Neural progenitor cell (in vitro differentiated cells): ENCODE results near the gene KAT14. TPM values are rescaled to one million over a fixed set of nuclear protein-coding genes. Genes with fewer than 3 reads are reported as not detected.
A peak's percentile ranks its signal among the peaks of the same experiment; 100 is the strongest.
"Not testable (repeated sequence)": the region's sequence is repeated elsewhere in the genome, so short reads cannot be mapped to it uniquely, and the experiment has no call there.

ENCODE experiments used
- DNase-seq: peaks from one replicate; pipeline ENCODE4 v3.0.0-alpha.2; 2016; ENCODE audit warnings: low spot score
- H2AFZ ChIP-seq: fragments of 200-600 bp; sonication (generic); replicated peaks from 2 replicates; pipeline ENCODE4 v1.6.1; 2016; ENCODE audit warnings: antibody characterized with exemption
- H3F3A ChIP-seq: fragments of 200-600 bp; sonication (generic); 2 replicates; pipeline ENCODE4 v1.6.1; 2016; ENCODE audit warnings: antibody characterized with exemption, low read depth
- H3K27ac ChIP-seq: fragments of 200-600 bp; sonication (generic); 2 replicates; pipeline ENCODE4 v1.5.1; 2016; ENCODE audit warnings: mild to moderate bottlenecking
- H3K27me3 ChIP-seq: fragments of 200-600 bp; sonication (generic); 2 replicates; pipeline ENCODE4 v1.6.1; 2016; ENCODE audit warnings: mild to moderate bottlenecking, moderate library complexity
- H3K36me3 ChIP-seq: fragments of 200-600 bp; sonication (generic); 2 replicates; pipeline ENCODE4 v1.5.1; 2016
- H3K4me1 ChIP-seq: fragments of 200-600 bp; sonication (generic); 2 replicates; pipeline ENCODE4 v1.6.1; 2016; ENCODE audit warnings: mixed run types
- H3K4me2 ChIP-seq: fragments of 200-600 bp; sonication (generic); 2 replicates; pipeline ENCODE4 v1.6.1; 2016
- H3K4me3 ChIP-seq: fragments of 200-600 bp; sonication (generic); 2 replicates; pipeline ENCODE4 v1.5.1; 2016
- H3K79me2 ChIP-seq: fragments of 200-600 bp; sonication (generic); 2 replicates; pipeline ENCODE4 v1.6.1; 2016; ENCODE audit warnings: low read depth
- H3K9ac ChIP-seq: fragments of 200-600 bp; sonication (generic); 2 replicates; pipeline ENCODE4 v1.6.1; 2016
- H3K9me3 ChIP-seq: fragments of 200-600 bp; sonication (generic); 2 replicates; pipeline ENCODE4 v1.5.1; 2016; ENCODE audit warnings: low read depth
- H4K20me1 ChIP-seq: fragments of 200-600 bp; sonication (generic); 2 replicates; pipeline ENCODE4 v1.6.1; 2016; ENCODE audit warnings: low read depth
- H3K27ac Mint-ChIP-seq: 3 replicates; pipeline ENCODE4 v1.8.0; 2021; ENCODE audit warnings: mixed read lengths
- H3K27me3 Mint-ChIP-seq: 2 replicates; pipeline ENCODE4 v1.8.0; 2022; ENCODE audit warnings: low read depth, mild to moderate bottlenecking, inconsistent platforms, moderate library complexity, mixed read lengths; ENCODE audit not compliant: insufficient read depth
- H3K36me3 Mint-ChIP-seq: 3 replicates; pipeline ENCODE4 v1.8.0; 2021; ENCODE audit warnings: mixed read lengths
- H3K4me1 Mint-ChIP-seq: 3 replicates; pipeline ENCODE4 v1.8.0; 2021; ENCODE audit warnings: mixed read lengths
- H3K4me3 Mint-ChIP-seq: 3 replicates; pipeline ENCODE4 v1.8.0; 2021; ENCODE audit warnings: mild to moderate bottlenecking, moderate library complexity, mixed read lengths
- H3K9me3 Mint-ChIP-seq: 3 replicates; pipeline ENCODE4 v1.8.0; 2020; ENCODE audit warnings: mixed read lengths
- CTCF ChIP-seq: fragments of 200-600 bp; sonication (generic); IDR thresholded peaks from 2 replicates; pipeline ENCODE4 v1.5.1; 2017; ENCODE audit warnings: antibody characterized with exemption, mild to moderate bottlenecking
- EZH2 ChIP-seq: fragments of 200-600 bp; sonication (generic); IDR thresholded peaks from 2 replicates; pipeline ENCODE4 v1.6.1; 2017; ENCODE audit warnings: antibody characterized with exemption, mild to moderate bottlenecking, moderate library complexity
- total RNA-seq: library from RNA; depleted of rRNA; stranded (reverse); fragments of >200 nt; gene quantifications from 2 replicates; pipeline ENCODE4 v1.2.3, GENCODE V29; 2015; ENCODE audit warnings: low replicate concordance

The KAT14 gene, protein sequence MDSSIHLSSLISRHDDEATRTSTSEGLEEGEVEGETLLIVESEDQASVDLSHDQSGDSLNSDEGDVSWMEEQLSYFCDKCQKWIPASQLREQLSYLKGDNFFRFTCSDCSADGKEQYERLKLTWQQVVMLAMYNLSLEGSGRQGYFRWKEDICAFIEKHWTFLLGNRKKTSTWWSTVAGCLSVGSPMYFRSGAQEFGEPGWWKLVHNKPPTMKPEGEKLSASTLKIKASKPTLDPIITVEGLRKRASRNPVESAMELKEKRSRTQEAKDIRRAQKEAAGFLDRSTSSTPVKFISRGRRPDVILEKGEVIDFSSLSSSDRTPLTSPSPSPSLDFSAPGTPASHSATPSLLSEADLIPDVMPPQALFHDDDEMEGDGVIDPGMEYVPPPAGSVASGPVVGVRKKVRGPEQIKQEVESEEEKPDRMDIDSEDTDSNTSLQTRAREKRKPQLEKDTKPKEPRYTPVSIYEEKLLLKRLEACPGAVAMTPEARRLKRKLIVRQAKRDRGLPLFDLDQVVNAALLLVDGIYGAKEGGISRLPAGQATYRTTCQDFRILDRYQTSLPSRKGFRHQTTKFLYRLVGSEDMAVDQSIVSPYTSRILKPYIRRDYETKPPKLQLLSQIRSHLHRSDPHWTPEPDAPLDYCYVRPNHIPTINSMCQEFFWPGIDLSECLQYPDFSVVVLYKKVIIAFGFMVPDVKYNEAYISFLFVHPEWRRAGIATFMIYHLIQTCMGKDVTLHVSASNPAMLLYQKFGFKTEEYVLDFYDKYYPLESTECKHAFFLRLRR
- total RNA-seq: 28.5 and 29.9 TPM in 2 replicates

DNA sequence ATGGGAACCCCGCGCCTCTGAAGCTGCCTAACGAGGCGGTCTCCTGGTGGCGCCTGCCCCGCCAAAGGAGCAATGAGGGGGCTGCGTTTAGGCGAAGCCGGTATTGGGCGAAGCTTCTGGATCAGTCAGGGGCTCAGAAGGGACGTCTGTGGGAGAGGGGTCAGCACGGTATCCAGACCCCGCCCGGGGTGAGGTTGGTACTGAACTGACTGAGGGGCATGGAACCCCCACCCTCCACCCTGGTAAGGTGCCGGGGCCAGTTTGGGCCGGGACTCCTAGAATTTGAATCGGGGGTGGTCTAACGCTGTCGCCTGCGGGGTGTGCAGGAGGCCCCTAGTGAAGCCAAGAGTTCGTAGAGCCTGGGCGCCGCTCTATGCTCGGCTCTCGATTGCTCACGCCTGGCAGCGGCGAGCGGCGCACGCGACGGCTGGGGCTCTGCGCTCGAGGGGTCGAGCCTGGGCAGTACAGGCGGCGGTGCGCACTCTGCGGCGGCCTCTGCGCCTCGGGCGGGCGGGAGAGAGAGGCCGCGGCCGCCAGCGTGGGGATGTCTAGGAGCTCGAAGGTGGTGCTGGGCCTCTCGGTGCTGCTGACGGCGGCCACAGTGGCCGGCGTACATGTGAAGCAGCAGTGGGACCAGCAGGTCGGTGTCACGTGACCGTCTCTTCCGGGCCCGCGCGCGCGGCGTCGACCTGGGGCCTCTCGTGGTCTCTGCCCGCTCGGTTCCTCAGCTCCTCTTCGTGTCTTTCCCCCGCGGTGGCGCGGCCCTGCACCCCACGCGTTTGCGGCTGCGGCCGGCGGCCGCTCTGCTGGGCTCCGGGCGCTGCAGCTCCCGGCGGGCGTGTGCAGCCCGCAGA lies at the start of gene KAT14, which contains the start of gene PET117:
KAT14 (plus strand) TSS at position 452 of the 854 bp plus-strand sequence. CDS start 4,798 bp downstream, outside the sequence.
PET117 (plus strand) TSS at position 452 of the 854 bp plus-strand sequence; CDS start at position 545, 93 bp downstream.
- Mint-ChIP-seq H3K4me3 (peak within 1 kb of the TSS; percentile 96), H3K27me3 (peaks cover 4% of the 10 kb centered on the region), H3K9me3 (no peaks in the 10 kb centered on the region), H3K27ac (peak within 1 kb of the TSS; percentile 85), H3K4me1 (peaks cover 20% of the 10 kb centered on the region), H3K36me3 (peaks cover 7% of the 10 kb centered on the region)
- Histone ChIP-seq H2AFZ (peak within 1 kb of the TSS; percentile 94), H3K4me3 (peak within 1 kb of the TSS; percentile 85), H3K79me2 (peaks cover 48% of the 10 kb centered on the region), H3K27ac (peak within 1 kb of the TSS; percentile 60), H3K4me1 (peaks cover 17% of the 10 kb centered on the region), H3F3A (no peaks in the 10 kb centered on the region), H3K36me3 (no peaks in the 10 kb centered on the region), H3K27me3 (peaks cover 9% of the 10 kb centered on the region), H3K9ac (peak within 1 kb of the TSS; percentile 80), H3K4me2 (peak within 1 kb of the TSS; percentile 97), H4K20me1 (peaks cover 17% of the 10 kb centered on the region), H3K9me3 (no peaks in the 10 kb centered on the region)
- peak; percentile 96 for DNase-seq
- TF ChIP-seq EZH2: peak; percentile 42
- no peak for TF ChIP-seq CTCF

GRCh38 chr20:18088298-18088697 lies 49.4 kb upstream of the KAT14 start:
- not testable (repeated sequence) for H3K27ac ChIP-seq, H2AFZ ChIP-seq, H3K27me3 ChIP-seq, H3K79me2 ChIP-seq, H3K4me2 ChIP-seq, H3K36me3 ChIP-seq, H3K9me3 Mint-ChIP-seq, H3K27me3 Mint-ChIP-seq, H3K4me1 ChIP-seq, DNase-seq, H3K4me1 Mint-ChIP-seq, H3K9ac ChIP-seq, H3K4me3 Mint-ChIP-seq, H3F3A ChIP-seq, H4K20me1 ChIP-seq, H3K27ac Mint-ChIP-seq, H3K4me3 ChIP-seq, H3K36me3 Mint-ChIP-seq, H3K9me3 ChIP-seq

GRCh38 chr20:18088841-18089240 lies 48.8 kb upstream of the KAT14 start:
- H4K20me1 ChIP-seq, H3K27me3 ChIP-seq, H3K4me3 Mint-ChIP-seq, H3K27ac ChIP-seq, H2AFZ ChIP-seq, H3K36me3 ChIP-seq, H3K27ac Mint-ChIP-seq, H3K9ac ChIP-seq, H3K4me1 ChIP-seq, H3K9me3 Mint-ChIP-seq, H3K4me1 Mint-ChIP-seq, H3K27me3 Mint-ChIP-seq, H3F3A ChIP-seq, H3K79me2 ChIP-seq, DNase-seq, H3K4me2 ChIP-seq, H3K4me3 ChIP-seq, H3K9me3 ChIP-seq, H3K36me3 Mint-ChIP-seq: not testable (repeated sequence)

GRCh38 chr20:18090044-18090443 lies 47.6 kb upstream of the KAT14 start:
- no peak for TF ChIP-seq CTCF
- no peak overlapping the region for H3K4me3 ChIP-seq
- no peaks in the 10 kb centered on the region for H3F3A ChIP-seq
- no peak overlapping the region for H3K4me2 ChIP-seq
- H4K20me1 ChIP-seq: no peaks in the 10 kb centered on the region
- no peaks in the 10 kb centered on the region for H3K79me2 ChIP-seq
- Mint-ChIP-seq H3K9me3 (no peaks in the 10 kb centered on the region), H3K4me3 (no peak overlapping the region), H3K36me3 (no peaks in the 10 kb centered on the region), H3K27ac (no peak overlapping the region), H3K27me3 (peaks cover 9% of the 10 kb centered on the region), H3K4me1 (no peaks in the 10 kb centered on the region)
- H3K36me3 ChIP-seq: no peaks in the 10 kb centered on the region
- H3K4me1 ChIP-seq: no peaks in the 10 kb centered on the region
- no peak for DNase-seq
- H3K27ac ChIP-seq: no peak overlapping the region
- no peaks in the 10 kb centered on the region for H3K27me3 ChIP-seq
- no peak overlapping the region for H2AFZ ChIP-seq
- no peak overlapping the region for H3K9ac ChIP-seq
- H3K9me3 ChIP-seq: no peaks in the 10 kb centered on the region
